Activated gamma-delta T cell treated with anti-CD3 and anti-CD28 coated beads, Interleukin-2, amount 50 U/mL, for 16 hours (primary cell): ENCODE measurements around the gene PRXL2B.
"Not testable (repeated sequence)": the region's sequence is repeated elsewhere in the genome, so short reads cannot be mapped to it uniquely, and the experiment has no call there.

ENCODE experiments used
- DNase-seq: peaks from one replicate; pipeline ENCODE4 v3.0.0-alpha.2; 2020; ENCODE audit warnings: low read depth

Gene PRXL2B

GRCh38 chr1:2551544-2551943, 35.0 kb upstream of the PRXL2B start:
- DNase-seq = not testable (repeated sequence)

DNA sequence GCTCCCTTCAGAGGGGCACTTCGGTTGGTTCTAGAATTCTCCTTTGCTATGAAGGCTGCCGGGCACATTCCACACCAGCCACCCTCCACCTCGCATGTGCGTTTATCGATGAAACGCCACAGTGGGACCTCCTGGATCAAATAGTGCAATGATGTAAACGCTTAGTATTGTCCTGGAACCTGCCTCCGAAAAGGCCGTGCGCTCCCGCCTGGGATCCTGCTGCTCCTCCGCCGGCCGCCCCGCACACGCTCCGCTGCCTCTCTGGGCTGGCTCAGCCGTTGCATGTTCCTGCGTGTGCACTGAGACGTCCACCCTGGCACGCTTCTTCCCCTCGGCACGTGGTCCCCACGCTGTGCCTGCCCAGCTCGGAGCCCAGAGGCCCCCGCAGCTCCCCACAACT, 34.4 kb upstream of the PRXL2B start:
- DNase-seq = no peak

DNA sequence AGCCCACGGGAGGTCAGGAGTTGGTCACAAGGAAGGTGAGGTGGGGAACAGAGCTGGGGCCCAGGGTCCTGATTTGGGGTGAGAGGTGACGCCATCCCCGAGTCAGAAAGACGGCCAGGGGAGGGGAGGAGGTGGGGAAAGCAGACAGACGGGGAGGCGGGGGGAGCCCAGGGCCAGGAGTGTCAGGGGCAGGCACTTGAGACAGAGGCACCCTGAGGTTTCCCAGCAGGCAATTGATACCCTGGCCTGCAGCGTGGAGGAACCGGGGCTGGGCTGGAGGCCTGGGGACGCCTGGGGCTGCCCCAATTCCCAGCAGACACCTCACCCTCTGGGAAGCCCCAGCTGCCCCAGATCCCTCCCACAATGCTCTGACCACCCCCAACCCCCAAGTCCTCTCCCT, 33.5 kb upstream of the PRXL2B start:
- not testable (repeated sequence) for DNase-seq

- DNase-seq = no peak
Observed at GRCh38 chr1:2553871-2554620, 32.5 kb upstream of the PRXL2B start.

GRCh38 chr1:2554621-2555387, 31.8 kb upstream of the PRXL2B start:
- peak; percentile 45 for DNase-seq

DNA sequence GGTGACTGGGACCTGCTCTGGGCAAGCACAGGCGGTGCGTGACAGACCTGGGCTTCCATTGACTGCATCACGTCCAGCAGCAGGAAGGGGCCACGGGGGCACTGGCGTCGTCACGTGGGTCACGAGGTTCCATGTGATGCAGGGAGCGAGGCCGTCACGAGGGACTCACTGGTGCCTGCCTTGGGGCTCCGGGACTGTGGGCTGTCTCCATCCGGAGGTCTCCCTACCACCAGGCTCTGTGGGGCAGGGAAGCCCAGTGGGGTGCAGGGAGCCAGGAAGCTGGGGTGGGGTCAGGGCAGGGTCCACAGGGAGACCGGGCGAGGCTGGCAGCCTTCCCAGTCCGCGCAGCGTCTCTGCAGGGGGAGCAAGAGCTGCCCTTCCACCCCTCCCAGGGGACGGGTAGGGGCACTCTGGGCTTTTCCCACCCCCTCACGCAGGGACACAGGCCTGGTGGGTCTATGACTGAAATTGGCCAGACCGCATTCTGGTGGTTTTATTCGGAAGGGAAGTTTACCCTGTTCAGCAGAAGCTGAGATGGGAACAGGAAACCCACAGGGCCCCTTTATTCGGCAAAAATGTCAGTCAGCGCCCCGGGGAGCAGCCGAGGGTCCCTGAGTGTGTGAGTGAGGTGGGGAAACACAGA, 30.8 kb upstream of the PRXL2B start:
- peak; percentile 52 for DNase-seq

DNA sequence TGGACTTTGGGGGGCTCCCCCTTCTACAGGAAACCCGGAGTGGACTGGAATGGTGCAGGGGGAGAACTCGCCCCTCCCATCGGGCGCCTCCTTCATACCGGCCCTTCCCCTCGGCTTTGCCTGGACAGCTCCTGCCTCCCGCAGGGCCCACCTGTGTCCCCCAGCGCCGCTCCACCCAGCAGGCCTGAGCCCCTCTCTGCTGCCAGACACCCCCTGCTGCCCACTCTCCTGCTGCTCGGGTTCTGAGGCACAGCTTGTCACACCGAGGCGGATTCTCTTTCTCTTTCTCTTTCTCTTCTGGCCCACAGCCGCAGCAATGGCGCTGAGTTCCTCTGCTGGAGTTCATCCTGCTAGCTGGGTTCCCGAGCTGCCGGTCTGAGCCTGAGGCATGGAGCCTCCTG, 30.3 kb upstream of the PRXL2B start, which contains the start of gene TNFRSF14:
TSS of gene TNFRSF14 (plus strand) at position 95 of the 401 bp plus-strand sequence. CDS start at position 389, 294 bp downstream.
- peak; percentile 55 for DNase-seq

GRCh38 chr1:2556678-2557481, 29.7 kb upstream of the PRXL2B start:
- no peak for DNase-seq

GRCh38 chr1:2557482-2558400, 28.8 kb upstream of the PRXL2B start:
- DNase-seq = no peak

GRCh38 chr1:2558420-2558819, 28.2 kb upstream of the PRXL2B start:
- no peak for DNase-seq

DNA sequence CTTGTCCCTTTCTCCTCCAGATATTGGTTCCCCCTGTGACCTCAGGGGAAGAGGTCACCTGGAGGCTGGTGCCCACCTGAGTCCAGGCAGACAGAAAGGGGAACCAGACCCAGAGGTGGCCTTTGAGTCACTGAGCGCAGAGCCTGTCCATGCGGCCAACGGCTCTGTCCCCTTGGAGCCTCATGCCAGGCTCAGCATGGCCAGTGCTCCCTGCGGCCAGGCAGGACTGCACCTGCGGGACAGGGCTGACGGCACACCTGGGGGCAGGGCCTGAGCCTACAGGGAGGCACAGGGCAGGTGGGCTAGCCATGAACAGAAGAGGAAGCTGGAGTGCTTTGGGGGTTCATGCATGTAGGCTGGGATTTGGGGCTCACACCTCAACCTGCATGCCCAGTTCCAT, 27.7 kb upstream of the PRXL2B start:
- no peak for DNase-seq

GRCh38 chr1:2559509-2560298, 26.9 kb upstream of the PRXL2B start:
- DNase-seq = no peak

- no peak for DNase-seq
Observed at GRCh38 chr1:2560299-2561073, 26.1 kb upstream of the PRXL2B start.

DNA sequence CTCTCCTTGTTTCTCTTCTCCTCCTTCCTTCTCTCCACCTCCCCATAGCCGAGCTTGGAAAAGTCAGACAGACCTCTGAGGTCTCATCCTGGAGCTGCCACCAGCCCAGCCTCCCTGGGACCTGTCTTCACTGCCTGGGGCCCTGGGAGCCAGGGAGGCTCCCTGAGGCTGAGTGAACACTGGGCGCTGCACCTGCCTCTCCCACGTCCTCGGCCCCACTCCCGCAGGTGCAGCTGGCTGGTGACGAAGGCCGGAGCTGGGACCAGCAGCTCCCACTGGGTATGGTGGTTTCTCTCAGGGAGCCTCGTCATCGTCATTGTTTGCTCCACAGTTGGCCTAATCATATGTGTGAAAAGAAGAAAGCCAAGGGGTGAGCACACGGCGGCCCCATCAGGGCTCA, 25.1 kb upstream of the PRXL2B start:
- no peak for DNase-seq

DNA sequence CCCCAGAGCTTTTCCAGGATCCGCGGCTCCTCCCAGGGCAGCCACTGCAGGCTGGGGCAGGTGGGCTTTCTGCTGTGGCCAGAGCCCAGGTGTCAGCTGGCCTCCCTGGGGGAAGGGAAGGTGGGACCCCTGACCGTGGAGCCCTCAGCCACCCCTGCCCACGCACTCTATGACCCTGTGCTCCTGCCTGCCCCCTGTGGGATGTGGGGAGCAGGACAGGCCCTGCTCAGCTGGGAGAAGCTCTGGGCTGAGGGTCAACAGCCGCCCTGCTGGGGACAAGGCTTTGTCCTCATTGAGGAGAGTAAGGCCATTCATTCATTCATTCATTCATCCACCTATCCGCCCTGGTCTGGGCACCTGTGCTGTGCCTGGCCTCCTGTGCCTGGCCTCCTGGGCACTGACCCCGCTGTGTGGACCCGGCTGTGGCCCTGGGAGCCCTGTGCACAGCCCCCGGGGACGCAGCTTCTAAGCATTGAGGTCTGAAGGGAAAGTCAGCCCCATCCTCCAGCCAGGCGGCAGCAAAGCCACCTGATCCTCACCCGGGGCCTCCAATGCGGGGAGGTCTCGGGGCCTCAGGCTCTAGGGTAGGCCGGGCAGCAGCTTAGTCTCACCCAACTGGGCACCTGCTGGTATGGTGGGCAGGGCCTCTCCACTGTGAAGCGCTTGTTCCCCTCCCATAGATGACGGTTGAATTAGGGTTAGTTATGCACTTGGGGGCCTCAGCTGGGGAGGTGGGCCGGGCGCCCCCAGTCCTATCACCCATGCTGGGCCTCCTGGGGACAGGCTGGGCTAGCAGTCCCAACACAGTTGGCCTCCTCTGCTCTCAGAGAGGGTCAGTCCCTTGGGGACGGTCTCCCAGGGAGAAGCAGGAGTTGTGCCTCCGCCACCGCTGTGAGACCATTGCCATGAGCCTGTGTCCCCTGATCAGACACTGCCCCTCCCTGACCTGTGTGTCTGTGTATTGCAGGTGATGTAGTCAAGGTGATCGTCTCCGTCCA, 24.4 kb upstream of the PRXL2B start:
- DNase-seq = no peak

DNA sequence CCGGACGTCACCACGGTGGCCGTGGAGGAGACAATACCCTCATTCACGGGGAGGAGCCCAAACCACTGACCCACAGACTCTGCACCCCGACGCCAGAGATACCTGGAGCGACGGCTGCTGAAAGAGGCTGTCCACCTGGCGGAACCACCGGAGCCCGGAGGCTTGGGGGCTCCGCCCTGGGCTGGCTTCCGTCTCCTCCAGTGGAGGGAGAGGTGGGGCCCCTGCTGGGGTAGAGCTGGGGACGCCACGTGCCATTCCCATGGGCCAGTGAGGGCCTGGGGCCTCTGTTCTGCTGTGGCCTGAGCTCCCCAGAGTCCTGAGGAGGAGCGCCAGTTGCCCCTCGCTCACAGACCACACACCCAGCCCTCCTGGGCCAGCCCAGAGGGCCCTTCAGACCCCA, 23.4 kb upstream of the PRXL2B start:
- no peak for DNase-seq

DNA sequence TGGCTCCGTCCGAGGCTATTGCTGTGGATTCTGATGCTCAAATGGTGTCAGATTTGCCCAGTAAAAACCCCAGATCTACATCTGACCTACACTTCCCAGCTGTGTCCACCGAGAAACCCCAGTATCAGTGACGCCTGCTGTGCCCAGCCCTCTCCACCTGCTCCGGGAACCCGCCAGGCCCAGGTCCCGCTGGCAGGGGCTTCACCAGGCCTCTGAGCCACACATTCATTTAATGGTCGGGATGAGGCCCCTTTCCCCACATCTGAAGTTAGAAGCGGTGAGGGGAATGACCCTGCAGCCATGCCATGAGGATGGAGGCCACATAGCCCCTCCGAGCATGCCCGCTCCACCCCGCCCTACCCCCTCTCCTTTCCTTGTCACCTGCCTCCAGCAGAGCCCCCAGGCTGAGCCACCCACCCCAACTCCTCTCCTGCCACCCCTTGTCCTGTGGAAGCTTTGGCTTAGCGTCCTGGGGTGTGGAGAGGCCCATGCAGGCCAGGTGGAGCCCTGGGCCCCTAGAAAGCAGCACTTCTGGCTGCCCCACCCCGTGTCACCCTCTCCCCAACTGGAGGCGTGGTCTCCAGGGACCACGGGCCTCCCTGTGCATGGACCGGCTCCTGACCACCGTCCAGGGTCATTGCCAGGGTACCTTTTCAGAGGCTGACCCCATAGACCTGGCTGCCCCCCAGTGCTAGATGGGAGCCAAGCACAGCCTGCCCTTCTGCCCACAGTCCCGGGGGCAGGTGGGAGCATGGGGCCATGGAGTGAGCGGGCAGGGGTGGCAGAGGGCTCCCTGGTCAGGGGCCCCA, 22.4 kb upstream of the PRXL2B start:
- DNase-seq = no peak
